Right lobe of liver (tissue), 6 donors: ENCODE data around the gene FUBP3. TPM values are rescaled to one million over a fixed set of nuclear protein-coding genes. Genes with fewer than 3 reads are reported as not detected.
A peak's percentile ranks its signal among the peaks of the same experiment; 100 is the strongest.

Experiments
- ATAC-seq, 4 donors: fragments of 200-7000 bp; cut with Tn5 transposase; one replicate each; pipeline ENCODE4 v1.9.1; 2020; ENCODE audit warnings: mild to moderate bottlenecking in 4 of 4, moderate library complexity in 4 of 4
- DNase-seq, 3 donors: peaks; one replicate each; pipeline ENCODE4 v3.0.0-alpha.2; 2020
- H3K27ac ChIP-seq, 3 donors: fragments of 200-600 bp; one replicate each; pipeline ENCODE4 v1.8.0; 2022
- H3K27me3 ChIP-seq, 2 donors: fragments of 200-600 bp; one replicate each; pipeline ENCODE4 v1.8.0; 2022
- H3K36me3 ChIP-seq, 4 donors: fragments of 200-600 bp; sonication (generic) in 1 of 4; one replicate each; pipeline versions ENCODE4 v1.5.1 to v1.8.0; 2017 to 2022; ENCODE audit warnings: control low read depth in 1 of 4
- H3K4me1 ChIP-seq, 4 donors: fragments of 200-600 bp; sonication (generic) in 1 of 4; one replicate each; pipeline versions ENCODE4 v1.5.1 to v1.8.0; 2017 to 2022; ENCODE audit warnings: control low read depth in 1 of 4
- H3K4me3 ChIP-seq, 3 donors: fragments of 200-600 bp; one replicate each; pipeline ENCODE4 v1.8.0; 2022
- H3K9me3 ChIP-seq, 4 donors: fragments of 200-600 bp; sonication (generic) in 1 of 4; one replicate each; pipeline versions ENCODE4 v1.5.1 to v1.8.0; 2017 to 2022; ENCODE audit warnings: control low read depth in 1 of 4
- CTCF ChIP-seq, 4 donors: fragments of 200-600 bp in 3 of 4; fragments of 450-650 bp in 1 of 4; IDR thresholded peaks; one replicate each; pipeline versions ENCODE4 v1.5.1 to v1.8.0; 2016 to 2022; ENCODE audit warnings: antibody characterized with exemption in 4 of 4, mild to moderate bottlenecking in 2 of 4
- POLR2A ChIP-seq: fragments of 450-650 bp; IDR thresholded peaks from one replicate; pipeline ENCODE4 v1.6.1; 2017; ENCODE audit warnings: antibody characterized with exemption, mild to moderate bottlenecking
- WGBS: methylation state at CpG from one replicate; pipeline ENCODE4 v1.1.6; 2018; ENCODE audit warnings: low coverage, low lambda C conversion rate; ENCODE audit not compliant: insufficient coverage; ENCODE audit errors: missing lambda C conversion rate; 5-methylcytosine and 5-hydroxymethylcytosine counted together
- intact Hi-C, 2 donors: fragments of 100-400 bp; cut with DNase I; formaldehyde crosslinking; loops; one replicate each; pipeline versions ENCODE4 v1.11.2 to v1.14.1; 2022
- total RNA-seq, 6 experiments: library from RNA; depleted of rRNA in 2 of 6; stranded (reverse); fragments of >200 nt in 2 of 6; fragmentation: NEBNext Ultra II Directional in 3 of 6; extraction: Animal tissue kit (Norgen Biotek cat#: 25700) in 3 of 6; gene quantifications; one replicate each; pipeline versions ENCODE4 v1.1.0 to v1.2.4, GENCODE V29; 2016 to 2023
- donor health status: DM: no; HTN: yes; CAD: no.
- donor health status: DM: no; HTN: no; CAD: no.
- donor health status: DM: no; HTN: no; CAD: no.
- donor health status: DM: no; HTN: yes; CAD: no.
- donor health status: DM: no; HTN: yes; CAD: no.

FUBP3 gene
- total RNA-seq, 6 experiments from 2014 or later = 21.3 to 35.7 (median 25.2) TPM

GRCh38 chr9:130640681-130641080 is 61.3 kb downstream of the FUBP3 start:
- no peaks in the 10 kb centered on the region for H3K9me3 ChIP-seq
- H3K4me1 ChIP-seq = no peaks in the 10 kb centered on the region
- peaks cover 0 to 23% (median 4%) of the 10 kb centered on the region in 4 donors for H3K36me3 ChIP-seq
- DNase-seq (peak in 2 of 3 donors; percentile 3 to 22), ATAC-seq (peak in 2 of 4 donors; percentile 27 to 28)
- intact Hi-C loops = no loop called here
- 33% methylated on average over 1 of the region's 7 CpGs for WGBS
- no peak overlapping the region for H3K4me3 ChIP-seq
- H3K27ac ChIP-seq = no peak overlapping the region
- TF ChIP-seq POLR2A (no peak), CTCF (IDR thresholded peaks at IDR 0.05) (no peak)
- H3K27me3 ChIP-seq = no peaks in the 10 kb centered on the region

- TF ChIP-seq CTCF (IDR thresholded peaks at IDR 0.05) (no peak), POLR2A (no peak)
- H3K27me3 ChIP-seq = no peaks in the 10 kb centered on the region
- no peaks in the 10 kb centered on the region for H3K9me3 ChIP-seq
- H3K4me3 ChIP-seq = no peak overlapping the region
- intact Hi-C loops = no loop called here
- H3K4me1 ChIP-seq = no peaks in the 10 kb centered on the region
- H3K27ac ChIP-seq = no peak overlapping the region
- peaks cover 0 to 5% (median 0%) of the 10 kb centered on the region in 4 donors for H3K36me3 ChIP-seq
- 100% methylated on average over 1 of the region's 8 CpGs for WGBS
- peak in 2 of 3 donors; percentile 3 to 22 for DNase-seq
- no peak for ATAC-seq
Measured at GRCh38 chr9:130642926-130643325, 63.5 kb downstream of the FUBP3 start.

GRCh38 chr9:130651221-130651620 is 71.8 kb downstream of the FUBP3 start:
- no peaks in the 10 kb centered on the region for H3K36me3 ChIP-seq
- intact Hi-C loops = no loop called here
- H3K4me3 ChIP-seq = no peak overlapping the region
- H3K27ac ChIP-seq = no peak overlapping the region
- no peak for TF ChIP-seq CTCF (IDR thresholded peaks at IDR 0.05)
- TF ChIP-seq POLR2A = no peak
- WGBS = 58% methylated on average over 13 of the region's 15 CpGs
- DNase-seq (no peak), ATAC-seq (no peak)
- no peaks in the 10 kb centered on the region for H3K27me3 ChIP-seq
- H3K4me1 ChIP-seq = no peaks in the 10 kb centered on the region
- no peaks in the 10 kb centered on the region for H3K9me3 ChIP-seq

GRCh38 chr9:130651752-130652151 is 72.4 kb downstream of the FUBP3 start:
- no peak for ATAC-seq
- intact Hi-C loops = no loop called here
- no peak for DNase-seq
- no peaks in the 10 kb centered on the region for H3K9me3 ChIP-seq
- no peak overlapping the region for H3K27ac ChIP-seq
- TF ChIP-seq CTCF (IDR thresholded peaks at IDR 0.05) (no peak), POLR2A (no peak)
- H3K4me1 ChIP-seq = no peaks in the 10 kb centered on the region
- no peaks in the 10 kb centered on the region for H3K36me3 ChIP-seq
- no peaks in the 10 kb centered on the region for H3K27me3 ChIP-seq
- no CpG with 5 or more reads among the region's 18 CpGs for WGBS
- H3K4me3 ChIP-seq = no peak overlapping the region

- no peak for ATAC-seq
- no peaks in the 10 kb centered on the region for H3K9me3 ChIP-seq
- no peak overlapping the region for H3K4me3 ChIP-seq
- H3K4me1 ChIP-seq = no peaks in the 10 kb centered on the region
- DNase-seq = no peak
- H3K27ac ChIP-seq = no peak overlapping the region
- TF ChIP-seq CTCF (IDR thresholded peaks at IDR 0.05) (no peak), POLR2A (no peak)
- intact Hi-C loops = no loop called here
- H3K36me3 ChIP-seq = no peaks in the 10 kb centered on the region
- peaks cover 12 to 15% of the 10 kb centered on the region in 2 donors for H3K27me3 ChIP-seq
- 78% methylated on average over 4 of the region's 6 CpGs for WGBS
Measured at GRCh38 chr9:130654879-130655278, 75.5 kb downstream of the FUBP3 start.
